ENCODE measurements around the gene SLC22A4. TPM values are rescaled to one million over a fixed set of nuclear protein-coding genes. Genes with fewer than 3 reads are reported as not detected.

SLC22A4 gene
- total and polyA plus RNA-seq, 7 donors, result 1.1 to 17.5 (median 2.8) TPM

DNA sequence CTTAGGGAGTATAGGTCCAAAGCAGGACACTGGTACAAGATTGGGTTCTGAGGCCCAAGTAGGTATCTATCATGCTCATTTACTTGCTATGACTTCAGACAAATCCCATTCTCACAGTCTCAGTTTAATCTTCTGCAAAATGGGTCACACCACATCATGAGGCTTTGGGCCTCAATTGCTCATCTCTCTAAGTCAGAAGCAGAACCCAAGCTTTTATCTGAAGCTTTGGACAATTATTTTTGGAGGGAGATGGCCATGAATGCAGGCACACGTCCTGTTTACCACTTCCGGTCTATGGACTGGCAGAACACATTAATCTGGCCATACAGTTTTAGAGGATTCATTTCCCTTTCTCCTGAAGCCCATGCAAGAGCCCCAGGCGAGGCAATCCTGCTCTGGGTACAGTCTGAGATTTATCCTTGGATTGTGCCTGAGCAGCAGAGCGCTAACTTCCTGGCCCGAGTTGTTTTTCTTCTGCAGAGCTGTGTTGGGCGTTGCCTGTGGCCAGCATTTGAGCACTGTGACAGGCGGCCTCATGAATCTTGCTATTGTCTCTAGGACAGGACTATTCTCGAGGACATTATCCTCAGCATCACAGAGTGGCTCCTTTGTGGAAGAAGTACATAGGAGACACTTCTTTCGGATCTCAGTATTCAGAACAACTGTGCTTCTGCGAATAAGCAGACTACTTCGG lies 16.1 kb downstream of the SLC22A4 start:
- Histone ChIP-seq H3K4me3 (no peak overlapping the region), H3K36me3 (ENCODE audit: insufficient read depth in 1 of 2, low read depth in 1 of 2) (peaks cover 0 to 20% of the 10 kb centered on the region in 2 donors), H3K4me1 (no peaks in the 10 kb centered on the region), H3K9me3 (peaks cover 5% of the 10 kb centered on the region), H3K27ac (no peak overlapping the region), H3K27me3 (ENCODE audit: insufficient read depth in 3 of 3, low read length in 2 of 3) (no peaks in the 10 kb centered on the region)
- TF ChIP-seq, protein P1, sequence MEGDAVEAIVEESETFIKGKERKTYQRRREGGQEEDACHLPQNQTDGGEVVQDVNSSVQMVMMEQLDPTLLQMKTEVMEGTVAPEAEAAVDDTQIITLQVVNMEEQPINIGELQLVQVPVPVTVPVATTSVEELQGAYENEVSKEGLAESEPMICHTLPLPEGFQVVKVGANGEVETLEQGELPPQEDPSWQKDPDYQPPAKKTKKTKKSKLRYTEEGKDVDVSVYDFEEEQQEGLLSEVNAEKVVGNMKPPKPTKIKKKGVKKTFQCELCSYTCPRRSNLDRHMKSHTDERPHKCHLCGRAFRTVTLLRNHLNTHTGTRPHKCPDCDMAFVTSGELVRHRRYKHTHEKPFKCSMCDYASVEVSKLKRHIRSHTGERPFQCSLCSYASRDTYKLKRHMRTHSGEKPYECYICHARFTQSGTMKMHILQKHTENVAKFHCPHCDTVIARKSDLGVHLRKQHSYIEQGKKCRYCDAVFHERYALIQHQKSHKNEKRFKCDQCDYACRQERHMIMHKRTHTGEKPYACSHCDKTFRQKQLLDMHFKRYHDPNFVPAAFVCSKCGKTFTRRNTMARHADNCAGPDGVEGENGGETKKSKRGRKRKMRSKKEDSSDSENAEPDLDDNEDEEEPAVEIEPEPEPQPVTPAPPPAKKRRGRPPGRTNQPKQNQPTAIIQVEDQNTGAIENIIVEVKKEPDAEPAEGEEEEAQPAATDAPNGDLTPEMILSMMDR (IDR thresholded peaks at IDR 0.05), result no peak
- ATAC-seq (no peak), DNase-seq (no peak)
- intact Hi-C loops (cut with DNase I), result no loop called here
- WGBS, 3 donors, result 49 to 60% (median 52%) methylated on average over 11 of the region's 11 CpGs

DNA sequence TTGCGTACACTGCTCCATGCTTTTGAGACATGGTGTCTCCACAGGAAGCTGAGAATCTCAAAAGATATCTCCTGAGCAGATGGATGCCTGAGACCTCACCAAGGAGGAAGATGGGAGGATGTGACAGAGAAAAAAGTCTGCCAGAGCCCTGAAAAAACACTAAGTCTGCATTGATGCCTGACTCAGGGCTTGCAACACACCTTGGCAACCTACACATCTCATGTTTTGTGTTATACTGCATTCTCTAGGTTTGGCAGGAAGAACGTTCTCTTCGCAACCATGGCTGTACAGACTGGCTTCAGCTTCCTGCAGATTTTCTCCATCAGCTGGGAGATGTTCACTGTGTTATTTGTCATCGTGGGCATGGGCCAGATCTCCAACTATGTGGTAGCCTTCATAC lies 19.2 kb downstream of the SLC22A4 start:
- intact Hi-C loops (cut with DNase I), result no loop called here
- Histone ChIP-seq H3K27ac (no peak overlapping the region), H3K4me1 (peaks cover 14% of the 10 kb centered on the region), H3K4me3 (no peak overlapping the region), H3K9me3 (no peaks in the 10 kb centered on the region), H3K27me3 (ENCODE audit: insufficient read depth in 3 of 3, low read length in 2 of 3) (no peaks in the 10 kb centered on the region), H3K36me3 (ENCODE audit: insufficient read depth in 1 of 2, low read depth in 1 of 2) (peaks cover 5 to 25% of the 10 kb centered on the region in 2 donors)
- DNase-seq (peak in 1 of 2 donors; percentile 35), ATAC-seq (no peak)
- 71 to 85% (median 81%) methylated on average over 4 of the region's 4 CpGs for WGBS, 3 donors
- TF ChIP-seq, protein P1 (IDR thresholded peaks at IDR 0.05), result no peak

- no peak for ATAC-seq
Observed at GRCh38 chr5:132313961-132314432, 19.8 kb downstream of the SLC22A4 start.

GRCh38 chr5:132315529-132316067 lies 21.4 kb downstream of the SLC22A4 start:
- intact Hi-C loops (cut with DNase I), result no loop called here
- WGBS, 3 donors, result 77 to 84% (median 83%) methylated on average over 5 of the region's 5 CpGs
- H3K4me1 ChIP-seq, result peaks cover 29% of the 10 kb centered on the region
- TF ChIP-seq, protein P1 (IDR thresholded peaks at IDR 0.05), result no peak
- ATAC-seq (no peak), DNase-seq (no peak)
- H3K27ac ChIP-seq, result no peak overlapping the region
- H3K4me3 ChIP-seq, result no peak overlapping the region
- no peaks in the 10 kb centered on the region for H3K9me3 ChIP-seq
- no peaks in the 10 kb centered on the region for H3K27me3 ChIP-seq (ENCODE audit: insufficient read depth in 3 of 3, low read length in 2 of 3)
- H3K36me3 ChIP-seq (ENCODE audit: insufficient read depth in 1 of 2, low read depth in 1 of 2), result peaks cover 9 to 25% of the 10 kb centered on the region in 2 donors

More at GRCh38 chr5:132313961-132314432, 19.8 kb downstream of the SLC22A4 start:
- no peak for DNase-seq
- 95 to 100% (median 100%) methylated on average over 2 of the region's 2 CpGs for WGBS, 3 donors
- intact Hi-C loops (cut with DNase I), result no loop called here
- peaks cover 5 to 25% of the 10 kb centered on the region in 2 donors for H3K36me3 ChIP-seq (ENCODE audit: insufficient read depth in 1 of 2, low read depth in 1 of 2)
- no peak overlapping the region for H3K27ac ChIP-seq
- H3K9me3 ChIP-seq, result no peaks in the 10 kb centered on the region
- H3K4me3 ChIP-seq, result no peak overlapping the region
- H3K4me1 ChIP-seq, result peaks cover 18% of the 10 kb centered on the region
- no peaks in the 10 kb centered on the region for H3K27me3 ChIP-seq (ENCODE audit: insufficient read depth in 3 of 3, low read length in 2 of 3)
- TF ChIP-seq, protein P1 (IDR thresholded peaks at IDR 0.05), result no peak

Measured in psoas muscle (tissue), 8 donors.